SKM-1 (cell line): ENCODE results near the gene KCNAB1.

Source experiments
- DNase-seq: peaks from one replicate; lab custom pipeline; 2025; ENCODE audit not compliant: unreplicated experiment; lab: John Stamatoyannopoulos, UW

Gene KCNAB1

DNA sequence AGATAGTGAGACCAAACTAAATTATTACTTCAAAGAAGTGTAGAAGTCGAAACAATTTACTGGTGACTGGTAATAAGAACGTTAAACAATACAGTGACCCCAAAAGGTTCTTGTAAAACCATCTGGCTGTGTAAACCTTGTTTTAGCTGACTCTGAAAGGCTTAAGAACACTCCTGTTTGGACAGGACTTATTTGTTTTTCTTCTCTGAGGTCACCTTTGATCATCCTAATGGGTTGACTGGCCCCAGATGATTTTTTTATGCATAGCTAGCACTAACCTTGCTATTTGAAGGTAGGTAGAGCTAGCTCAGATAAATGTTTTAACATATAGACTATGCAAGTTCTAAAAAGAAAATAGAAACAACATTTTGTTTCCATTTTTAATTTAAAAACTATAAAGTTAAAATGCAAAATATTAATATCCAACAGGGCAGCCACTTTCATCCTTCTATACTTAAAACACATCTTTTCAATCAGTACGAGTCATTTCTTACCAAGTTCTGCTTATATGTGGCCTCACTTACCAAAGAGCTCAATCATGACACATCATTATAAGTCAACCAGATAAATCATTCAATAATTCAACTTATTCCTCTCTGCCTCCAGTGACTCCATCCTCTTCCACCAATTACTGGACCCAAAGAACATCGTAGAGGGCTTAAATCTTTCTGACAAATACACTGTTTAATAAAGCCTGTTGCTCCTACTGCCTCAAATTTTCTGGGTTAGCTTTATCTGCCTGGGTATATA, 275.8 kb downstream of the KCNAB1 start:
- DNase-seq = no peak

GRCh38 chr3:156396851-156397250, 276.5 kb downstream of the KCNAB1 start:
- no peak for DNase-seq

DNA sequence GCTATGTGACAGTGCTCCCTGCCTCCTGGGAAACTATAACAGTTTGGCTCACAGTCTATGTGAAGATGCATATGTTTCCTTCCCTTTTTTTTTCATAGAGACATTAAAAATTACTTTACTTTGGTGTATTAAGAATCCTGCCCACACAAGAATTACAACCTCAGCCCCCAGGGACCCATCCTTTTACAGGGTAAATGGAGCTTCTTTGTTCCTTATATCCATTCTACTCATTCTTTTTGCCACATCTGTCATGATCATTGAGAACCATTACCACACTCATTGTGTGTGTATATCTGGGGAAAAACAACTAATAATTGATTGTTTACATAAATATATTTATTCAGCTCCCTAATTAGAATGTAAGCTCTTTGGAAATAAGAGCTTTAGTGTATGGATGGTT, 277.2 kb downstream of the KCNAB1 start:
- no peak for DNase-seq

- DNase-seq = no peak
Measured at GRCh38 chr3:156400062-156400461, 279.7 kb downstream of the KCNAB1 start.

DNA sequence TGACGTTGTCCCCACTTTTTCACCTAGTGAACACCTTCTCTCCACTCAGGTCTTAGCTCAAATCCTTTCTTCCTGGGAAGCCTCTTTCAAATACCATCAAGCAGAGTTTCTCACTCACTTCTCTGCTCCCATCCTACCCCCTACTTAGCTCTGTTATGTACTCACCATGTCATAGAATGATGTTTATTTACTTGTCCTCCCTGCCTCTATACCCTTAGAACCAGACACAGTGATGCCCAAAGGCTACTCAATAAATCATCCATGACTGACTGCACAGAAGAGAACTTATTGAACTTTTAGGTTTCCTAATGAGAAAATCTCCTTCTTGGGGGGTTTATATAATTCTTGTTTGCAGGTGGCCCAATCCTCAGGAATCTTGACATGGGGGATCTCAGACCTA, 280.4 kb downstream of the KCNAB1 start:
- DNase-seq = no peak

DNA sequence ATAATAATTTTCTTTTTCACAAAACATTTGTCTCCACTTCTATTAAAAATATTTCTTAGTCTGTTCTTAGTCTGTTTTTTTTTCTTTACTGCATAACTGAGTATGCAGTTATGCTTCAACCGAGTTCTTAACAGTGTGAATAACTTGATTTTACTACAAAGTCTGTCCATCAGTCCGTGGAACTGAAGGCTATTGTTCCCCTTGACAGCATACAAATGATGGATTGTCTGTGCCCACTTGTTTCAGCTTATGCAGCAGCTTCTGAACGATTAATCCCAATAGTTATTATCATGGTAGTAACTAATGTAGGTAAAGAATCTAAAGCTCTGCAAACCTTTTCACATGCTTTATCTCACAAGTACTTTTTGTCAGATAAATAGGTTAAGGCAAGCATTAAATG, 283.8 kb downstream of the KCNAB1 start:
- no peak for DNase-seq

DNA sequence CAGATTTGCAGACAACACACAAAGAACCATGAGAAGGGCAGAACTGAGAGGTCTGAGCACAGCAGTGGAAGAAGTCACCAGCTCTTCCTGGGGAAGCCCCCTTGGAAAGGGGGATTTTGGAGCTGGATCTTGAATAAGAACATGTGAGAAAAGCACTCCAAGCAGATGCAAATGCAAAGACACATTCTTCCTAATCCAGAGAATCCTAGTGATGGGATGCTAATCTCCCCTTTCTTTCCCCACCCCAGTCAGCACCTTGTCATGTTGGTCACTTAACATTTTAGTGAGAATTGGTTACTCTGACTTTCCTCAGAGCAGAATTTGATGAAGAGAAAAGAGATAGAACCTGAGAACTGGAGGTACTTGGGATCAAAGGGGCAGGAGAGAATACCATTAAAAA, 286.0 kb downstream of the KCNAB1 start:
- DNase-seq = no peak

DNA sequence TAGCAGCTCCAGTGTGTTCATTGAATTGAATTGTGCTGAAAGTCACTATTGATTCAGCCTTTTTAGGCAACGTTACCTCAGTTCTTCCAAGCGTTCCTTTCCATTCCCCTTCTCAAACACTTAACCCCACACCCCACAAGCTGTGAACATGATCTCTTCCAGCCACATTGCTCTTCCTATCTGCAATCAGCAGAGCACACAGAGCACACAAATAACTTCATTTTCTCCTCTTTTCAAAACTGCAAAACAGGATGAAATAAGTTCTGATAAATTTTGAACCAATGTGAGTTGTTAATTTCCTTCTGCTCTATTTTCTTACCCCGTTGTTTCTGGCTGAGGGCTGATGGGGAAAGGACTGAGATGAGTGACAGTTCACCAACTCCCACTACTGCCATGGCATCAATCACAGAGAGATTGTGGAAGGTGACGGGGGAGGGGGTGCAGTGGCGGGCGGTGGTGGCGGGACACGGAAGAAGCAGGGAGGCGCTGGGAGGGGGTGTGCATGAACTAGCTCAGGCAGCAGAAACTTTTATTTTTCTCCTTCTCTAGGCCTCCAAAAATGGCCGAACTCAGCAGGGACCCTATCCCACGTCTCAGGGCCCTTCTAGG, 287.3 kb downstream of the KCNAB1 start:
- no peak for DNase-seq

DNA sequence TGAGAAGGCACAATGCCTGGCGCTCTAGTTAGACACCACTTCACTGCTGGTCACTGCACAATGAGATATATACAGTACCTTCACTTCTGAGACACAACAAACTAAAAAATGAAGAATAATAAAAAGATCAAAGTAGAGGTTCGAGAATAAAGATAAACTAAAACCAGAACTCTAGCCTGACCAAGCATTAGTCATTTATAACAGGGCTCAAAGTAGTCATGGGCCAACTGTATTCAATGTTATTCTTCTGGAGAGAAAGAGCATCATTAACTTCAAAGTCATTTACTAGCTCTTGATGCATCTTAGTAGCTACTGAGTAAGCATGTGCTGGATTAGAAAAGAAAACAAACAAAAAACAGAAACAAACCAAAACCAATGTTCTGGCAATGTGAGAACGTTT, 289.3 kb downstream of the KCNAB1 start:
- DNase-seq = no peak

DNA sequence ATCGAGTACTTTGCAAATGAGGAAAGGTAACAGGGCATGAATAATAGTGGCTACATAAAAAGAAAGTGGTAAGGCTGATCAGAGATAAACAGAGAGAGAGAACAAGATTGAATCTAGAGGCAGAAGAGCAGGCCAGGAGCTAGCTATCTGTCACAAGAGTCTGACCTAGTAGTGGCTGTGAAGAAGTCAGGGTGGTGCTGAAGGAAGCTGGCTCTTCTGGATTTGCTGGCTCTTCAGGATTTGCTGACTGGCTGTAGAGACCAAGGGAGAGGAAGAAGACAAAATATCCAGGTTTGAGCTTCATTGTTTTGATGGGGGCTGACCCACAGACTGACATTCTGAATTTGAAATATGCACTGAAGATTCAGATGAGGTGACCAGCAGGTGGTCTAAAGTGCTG, 292.2 kb downstream of the KCNAB1 start:
- no peak for DNase-seq

- no peak for DNase-seq
Measured at GRCh38 chr3:156413293-156413892, 293.0 kb downstream of the KCNAB1 start.

DNA sequence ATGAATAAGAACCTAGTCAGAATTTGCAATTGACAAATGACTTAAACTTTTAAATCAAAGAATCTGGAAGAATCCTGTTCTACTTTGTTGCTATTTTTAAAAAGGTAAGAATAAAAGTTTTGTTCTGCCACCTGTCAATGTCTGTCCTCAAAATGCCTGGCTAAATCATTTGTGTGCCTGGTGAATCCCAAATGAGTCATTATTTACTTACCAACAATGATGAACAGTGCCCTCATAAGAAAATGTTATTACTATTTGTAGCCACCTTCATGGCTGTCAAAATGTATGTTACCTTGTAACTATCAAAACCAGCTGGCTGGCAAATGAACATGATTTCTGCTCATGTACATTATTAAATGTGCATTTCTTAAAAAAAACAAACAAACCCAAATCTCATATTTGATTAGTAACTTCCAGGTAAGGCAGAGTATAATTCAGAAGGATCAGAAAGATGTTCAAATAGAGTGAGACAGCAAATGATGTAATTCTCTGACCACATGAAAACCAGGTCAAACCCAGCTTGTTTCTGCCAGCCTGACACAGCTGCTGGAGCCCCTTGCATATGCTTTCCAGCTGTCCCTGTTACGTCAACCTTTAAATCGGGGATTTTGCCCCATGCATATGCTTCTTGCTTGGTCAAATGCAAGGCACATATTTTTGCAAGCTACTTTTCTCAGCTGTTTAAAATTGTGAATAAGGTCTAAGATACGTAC, 296.6 kb downstream of the KCNAB1 start:
- no peak for DNase-seq

- DNase-seq = no peak
Measured at GRCh38 chr3:156417559-156418132, 297.3 kb downstream of the KCNAB1 start.

GRCh38 chr3:156418428-156418827, 298.1 kb downstream of the KCNAB1 start:
- DNase-seq = no peak

DNA sequence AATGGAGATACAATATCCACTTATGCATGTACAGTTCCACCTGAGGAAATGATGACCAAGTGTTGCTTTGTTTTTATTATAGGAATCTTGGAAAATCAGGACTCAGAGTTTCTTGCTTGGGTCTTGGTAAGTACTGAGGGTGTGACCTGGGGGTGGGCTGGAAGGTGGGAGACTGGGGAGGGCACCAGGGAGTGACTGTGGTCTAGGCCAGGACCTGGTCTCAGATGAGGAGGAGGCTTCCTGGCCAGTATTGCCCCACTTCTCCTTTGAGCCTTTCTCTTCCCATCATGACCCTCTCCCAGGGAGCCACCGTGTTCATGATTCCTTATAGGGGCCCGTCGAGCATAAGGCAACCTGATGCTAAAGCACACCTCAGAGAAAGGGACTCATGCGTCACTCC, 301.2 kb downstream of the KCNAB1 start:
- DNase-seq = no peak

GRCh38 chr3:156424758-156425157, 304.4 kb downstream of the KCNAB1 start:
- DNase-seq = no peak

DNA sequence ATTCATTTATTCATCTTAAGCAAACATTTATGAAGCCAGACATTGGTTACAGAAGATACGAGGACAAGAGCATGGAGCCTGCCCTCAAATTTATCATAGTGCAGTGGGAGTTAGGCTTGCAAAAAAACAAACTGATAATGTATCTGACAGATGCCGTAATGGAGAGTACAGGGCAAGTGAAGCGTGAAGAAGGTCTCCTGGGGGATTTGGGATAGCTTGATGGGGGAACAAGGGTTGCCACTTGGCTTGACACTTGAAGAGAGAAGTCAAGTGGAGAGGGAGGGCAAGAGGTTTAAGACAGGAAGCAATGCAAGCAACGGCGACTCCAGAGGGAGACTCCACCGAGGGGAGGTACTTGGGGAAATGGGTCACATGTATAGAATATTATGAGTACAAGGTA, 305.3 kb downstream of the KCNAB1 start:
- DNase-seq = no peak

DNA sequence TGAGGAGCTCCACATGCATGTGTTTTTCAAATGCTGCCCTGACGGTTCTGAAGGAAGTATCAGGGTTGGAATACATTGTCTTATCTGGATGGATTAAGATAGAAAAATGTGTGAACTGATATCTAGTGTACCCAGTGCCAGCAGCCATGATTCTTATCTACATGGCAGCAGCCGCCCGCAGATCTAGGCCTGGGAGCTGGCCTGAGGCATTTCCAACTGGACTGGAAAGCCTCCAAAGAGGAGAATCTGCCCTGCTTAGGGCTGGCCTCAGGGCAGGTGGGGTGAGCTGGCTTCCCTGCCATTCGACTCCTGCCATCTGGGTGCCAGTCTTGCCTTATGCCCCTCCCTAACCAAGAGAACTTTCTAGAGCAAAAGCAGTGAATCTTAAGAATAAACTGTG, 308.7 kb downstream of the KCNAB1 start:
- DNase-seq = no peak

GRCh38 chr3:156431334-156432124, 311.2 kb downstream of the KCNAB1 start:
- no peak for DNase-seq

DNA sequence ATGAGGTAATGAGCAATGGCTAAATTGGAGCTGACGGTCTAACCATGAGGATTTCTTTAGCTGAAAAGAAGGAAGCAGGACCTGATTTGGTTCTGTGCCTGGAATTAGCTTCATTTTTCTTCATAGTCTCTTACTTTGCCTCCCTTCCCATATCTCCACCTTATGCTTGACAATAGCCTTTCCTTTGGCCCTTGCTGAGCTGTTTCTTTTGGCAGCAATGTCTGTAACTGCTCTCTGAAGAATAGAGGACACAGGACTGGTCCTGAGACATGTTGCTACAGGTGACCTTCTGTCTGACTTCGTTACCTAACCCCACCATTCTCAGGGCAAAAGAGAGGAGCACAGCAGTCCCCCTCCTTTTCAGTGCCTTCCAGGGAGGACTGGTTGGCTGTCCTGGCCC, 312.2 kb downstream of the KCNAB1 start:
- no peak for DNase-seq

- no peak for DNase-seq
Measured at GRCh38 chr3:156433138-156433537, 312.8 kb downstream of the KCNAB1 start.
